Measurements from ENCODE around the gene MICAL1.

GRCh38 chr6:109475625-109476024, 20.1 kb upstream of the MICAL1 start:
- TF ChIP-seq POLR2AphosphoS5 (IDR thresholded peaks at IDR 0.05) (no peak), CTCF (IDR thresholded peaks at IDR 0.05) (no peak)

All from breast epithelium (tissue), 3 donors.